HG03575 (cell line): ENCODE results near the gene FRMD4A.
"Not testable (repeated sequence)": the region's sequence is repeated elsewhere in the genome, so short reads cannot be mapped to it uniquely, and the experiment has no call there.

ENCODE experiments used
- ATAC-seq: cut with Tn5 transposase; IDR thresholded peaks from one replicate; pipeline ENCODE4 v1.9.1; 2021; ENCODE audit not compliant: unreplicated experiment, insufficient number of reproducible peaks, low FRiP score; ENCODE audit errors: extremely low read depth

FRMD4A gene

DNA sequence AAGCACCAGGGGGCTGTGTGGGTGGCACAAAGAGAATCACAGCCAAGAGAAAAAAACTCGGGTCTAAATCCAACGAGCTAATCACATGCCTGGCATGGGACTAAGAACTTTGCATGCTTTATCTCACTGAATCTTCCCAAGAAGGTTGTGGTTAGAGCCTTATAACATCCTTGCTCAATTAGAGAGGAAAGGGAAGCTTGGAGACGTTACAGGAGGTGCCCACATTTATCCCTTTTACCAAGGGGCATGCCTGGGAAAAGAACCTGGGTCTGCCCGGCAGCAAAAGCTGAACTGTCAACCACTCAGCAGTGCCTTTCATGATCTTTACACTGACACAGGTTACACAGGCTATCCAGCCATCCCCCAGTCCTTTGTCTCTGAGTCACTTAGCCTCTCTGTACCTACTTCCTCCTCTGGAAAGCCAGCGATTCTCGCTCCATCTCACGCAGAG, 553.8 kb downstream of the FRMD4A start:
- ATAC-seq, result no peak

GRCh38 chr10:13775786-13776775, 554.6 kb downstream of the FRMD4A start:
- ATAC-seq, result no peak

DNA sequence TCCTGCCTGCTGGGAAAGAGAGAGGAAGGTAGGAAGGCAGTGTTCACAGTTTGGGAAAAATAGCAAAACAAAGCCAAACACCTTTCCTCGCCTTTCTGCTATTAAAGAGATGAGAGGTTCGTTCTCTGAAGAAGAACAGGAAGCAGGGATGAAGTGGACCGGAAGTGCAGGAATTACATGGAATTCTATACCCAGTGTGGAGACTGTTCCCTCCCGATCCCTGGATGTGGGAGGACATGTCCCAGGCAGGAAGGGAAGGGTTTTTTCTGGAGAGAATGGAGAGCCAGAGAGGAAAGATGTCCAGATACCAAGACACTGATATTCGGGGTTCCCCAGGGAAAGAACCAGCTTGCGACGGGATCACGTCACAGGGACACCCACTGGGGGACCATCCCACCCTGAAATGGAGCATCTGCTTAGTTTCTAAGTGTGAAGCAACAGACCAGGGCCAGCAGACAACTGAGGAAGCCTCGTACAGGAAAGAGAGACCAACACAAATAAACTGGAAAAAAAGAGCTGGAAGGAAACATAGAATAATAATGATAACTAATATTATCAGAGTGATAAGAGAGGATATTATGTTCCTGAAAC, 556.3 kb downstream of the FRMD4A start:
- ATAC-seq, result no peak

- ATAC-seq, result no peak
Measured at GRCh38 chr10:13773496-13774170, 557.1 kb downstream of the FRMD4A start.

- ATAC-seq, result no peak
Measured at GRCh38 chr10:13773043-13773442, 557.7 kb downstream of the FRMD4A start.

DNA sequence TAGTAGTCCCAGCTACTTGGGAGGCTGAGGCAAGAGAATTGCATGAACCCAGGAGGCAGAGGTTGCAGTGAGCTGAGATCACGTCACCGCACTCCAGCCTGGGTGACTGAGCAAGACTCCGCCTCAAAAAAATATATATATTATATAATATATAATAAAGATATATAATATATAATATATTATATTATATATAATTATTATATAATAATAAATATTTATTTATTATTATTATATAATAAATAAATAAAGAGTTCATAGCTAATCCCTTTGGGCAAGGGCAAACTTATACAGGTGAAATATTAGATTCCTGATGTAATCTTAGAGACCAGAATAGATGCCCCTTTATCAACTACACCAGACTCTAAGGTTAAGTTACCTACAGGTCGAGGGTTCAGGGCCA, 558.7 kb downstream of the FRMD4A start:
- ATAC-seq, result no peak

DNA sequence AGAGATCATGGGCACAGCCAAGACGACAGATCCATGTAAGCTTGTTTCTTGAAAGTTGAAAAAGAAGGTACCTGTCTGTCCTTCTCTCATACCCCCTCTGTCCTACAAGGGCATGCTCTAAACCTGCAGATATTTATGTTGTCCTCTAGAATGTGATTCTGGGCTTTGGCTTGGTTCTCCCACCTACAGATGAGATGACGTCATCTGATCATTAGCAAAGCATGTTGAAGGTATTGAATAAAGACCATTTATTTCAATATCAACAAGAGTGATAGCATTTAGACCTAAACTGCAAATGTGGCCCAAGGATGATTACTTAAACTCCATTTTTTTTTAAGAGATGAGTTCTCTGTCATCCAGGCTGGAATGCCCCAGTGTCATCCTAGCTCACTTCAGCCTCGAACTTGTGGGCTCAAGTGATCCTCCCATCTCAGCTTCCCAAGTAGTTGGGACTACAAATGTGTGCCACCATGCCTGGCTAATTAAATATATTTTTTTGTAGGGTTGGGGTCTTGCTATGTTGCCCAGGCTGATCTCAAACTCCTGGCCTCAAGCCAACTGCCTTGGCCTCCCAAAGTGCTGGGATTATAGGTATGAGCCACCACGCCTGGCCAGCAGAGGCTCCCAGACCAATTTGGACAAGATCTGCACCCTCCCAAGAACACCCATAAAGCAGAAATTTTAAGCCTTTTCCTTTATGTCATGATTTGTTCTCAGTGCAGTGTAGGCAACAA, 559.8 kb downstream of the FRMD4A start:
- ATAC-seq, result no peak

- no peak for ATAC-seq
Measured at GRCh38 chr10:13769946-13770345, 560.8 kb downstream of the FRMD4A start.

DNA sequence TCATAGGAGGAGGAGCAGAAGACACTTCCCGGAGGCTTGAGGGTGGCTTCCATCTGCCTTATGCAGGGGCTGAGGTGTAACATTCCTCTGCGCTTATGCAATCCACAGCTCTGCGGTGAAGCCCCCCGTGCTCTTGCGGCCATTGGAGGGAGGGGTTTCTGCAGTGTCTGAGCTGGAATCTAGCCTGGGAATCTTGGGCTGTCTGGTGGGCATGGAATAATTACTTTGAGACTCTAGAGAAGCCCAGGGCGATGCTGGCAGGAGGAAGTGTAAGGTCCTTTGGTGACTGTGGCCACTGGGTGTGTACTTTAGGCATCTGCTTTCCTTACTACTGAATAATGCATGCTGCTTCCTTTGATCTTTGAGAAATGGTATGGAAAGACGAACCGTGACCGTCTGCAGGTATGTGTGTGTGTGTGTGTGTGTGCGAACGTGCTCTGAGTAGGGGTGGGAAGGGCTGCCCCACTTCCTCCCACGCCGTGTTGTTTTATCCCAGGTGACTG, 563.0 kb downstream of the FRMD4A start:
- ATAC-seq, result no peak

DNA sequence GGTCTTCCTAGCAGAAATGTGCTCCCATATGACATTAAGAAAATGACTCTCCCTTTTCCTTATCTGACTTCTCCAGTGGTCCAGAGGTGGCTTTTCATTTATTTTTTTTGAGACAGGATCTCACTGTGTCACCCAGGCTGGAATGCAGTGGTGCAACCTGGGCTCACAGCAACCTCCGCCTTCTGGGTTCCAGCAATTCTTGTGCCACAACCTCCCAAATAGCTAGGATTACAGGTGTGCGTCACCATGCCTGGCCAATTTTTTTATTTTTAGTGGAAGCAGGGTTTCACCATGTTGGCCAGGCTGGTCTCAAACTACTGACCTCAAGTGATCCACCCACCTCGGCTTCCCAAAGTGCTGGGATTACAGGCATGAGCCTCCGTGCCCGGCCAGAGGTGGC, 563.6 kb downstream of the FRMD4A start:
- ATAC-seq, result not testable (repeated sequence)

GRCh38 chr10:13765641-13766341, 564.9 kb downstream of the FRMD4A start:
- no peak for ATAC-seq

DNA sequence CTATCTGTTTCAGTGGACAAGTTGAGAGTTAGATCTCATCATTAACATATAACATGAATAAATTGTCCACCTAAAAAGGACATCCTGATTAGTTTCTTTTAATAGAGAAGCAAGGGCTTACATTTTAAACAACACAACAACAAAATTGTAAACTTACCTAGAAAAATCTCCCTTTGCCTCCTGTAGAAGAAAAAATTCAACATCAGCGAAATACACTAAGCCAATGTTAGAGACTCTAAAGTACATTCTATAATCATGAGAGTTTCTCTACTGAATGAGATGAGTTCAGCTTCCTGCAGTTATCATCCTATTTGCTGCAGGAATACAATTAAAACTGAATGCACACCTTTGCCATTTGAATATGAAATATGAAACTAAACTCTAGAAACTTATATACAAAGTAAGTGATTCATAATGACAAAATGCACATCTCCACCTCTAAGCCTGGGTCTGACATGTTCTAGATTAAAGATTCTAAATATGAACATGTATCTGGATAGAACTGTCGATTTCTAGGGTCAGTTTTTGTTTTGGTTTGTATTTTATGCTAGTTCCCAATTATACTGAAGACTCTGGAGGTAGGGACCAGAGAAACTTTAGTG, 569.1 kb downstream of the FRMD4A start:
- no peak for ATAC-seq

GRCh38 chr10:13759168-13759567, 571.6 kb downstream of the FRMD4A start:
- ATAC-seq, result no peak

DNA sequence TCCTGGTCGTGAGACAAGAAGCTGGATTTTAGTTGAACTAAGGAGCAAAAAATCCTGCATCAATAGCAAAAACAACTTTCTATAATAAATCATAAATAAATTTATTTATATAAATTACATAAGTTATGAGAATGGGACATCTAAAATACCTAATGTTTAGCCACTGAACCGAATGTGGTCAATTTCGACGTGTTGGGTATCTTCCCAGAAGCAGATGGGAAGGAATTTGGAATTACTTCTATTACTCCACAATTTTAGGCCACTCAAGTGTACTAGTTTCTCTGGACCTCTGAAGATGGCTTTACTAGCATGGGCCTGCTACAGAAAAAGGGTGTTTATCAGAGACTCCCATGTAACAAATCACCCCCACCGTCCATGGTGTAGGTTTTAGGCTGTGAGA, 572.0 kb downstream of the FRMD4A start:
- ATAC-seq, result no peak

DNA sequence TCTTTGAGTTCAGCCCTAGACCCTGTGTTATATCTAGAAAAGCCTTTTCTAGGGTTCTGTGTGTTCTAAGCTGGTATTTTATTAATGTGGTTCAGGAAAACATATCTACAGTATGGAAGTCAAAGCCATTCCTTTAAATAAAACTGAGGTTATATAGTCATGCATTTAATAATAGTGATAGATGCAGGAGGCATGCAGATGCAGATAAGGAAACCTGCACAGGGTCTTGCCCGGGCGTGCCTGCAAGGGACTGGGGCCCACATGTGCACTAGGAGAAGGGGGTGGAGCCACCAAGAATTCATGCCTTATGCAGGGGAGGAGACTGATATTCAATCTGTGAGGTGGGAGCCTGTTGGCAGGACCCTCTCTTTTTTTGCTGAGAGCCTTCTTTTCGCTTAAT, 572.4 kb downstream of the FRMD4A start:
- ATAC-seq, result no peak

DNA sequence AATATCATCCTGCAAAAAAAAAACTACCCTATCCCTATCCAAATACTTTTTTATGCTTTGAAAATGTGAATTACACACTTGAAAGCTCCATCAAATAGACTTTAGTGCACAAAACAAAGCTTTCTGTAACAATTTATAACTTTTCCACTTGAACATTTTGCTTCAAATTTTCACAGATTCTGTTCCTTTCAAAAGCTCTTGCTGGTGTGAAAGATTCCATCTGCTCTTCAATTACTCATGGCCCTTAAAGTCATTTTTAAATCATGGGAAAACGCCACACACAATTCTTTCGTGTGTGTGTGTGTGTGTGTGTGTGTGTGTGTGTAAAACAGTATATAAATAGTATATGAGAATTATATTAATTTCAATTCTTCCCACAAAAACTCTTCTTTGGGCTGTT, 576.4 kb downstream of the FRMD4A start:
- no peak for ATAC-seq

DNA sequence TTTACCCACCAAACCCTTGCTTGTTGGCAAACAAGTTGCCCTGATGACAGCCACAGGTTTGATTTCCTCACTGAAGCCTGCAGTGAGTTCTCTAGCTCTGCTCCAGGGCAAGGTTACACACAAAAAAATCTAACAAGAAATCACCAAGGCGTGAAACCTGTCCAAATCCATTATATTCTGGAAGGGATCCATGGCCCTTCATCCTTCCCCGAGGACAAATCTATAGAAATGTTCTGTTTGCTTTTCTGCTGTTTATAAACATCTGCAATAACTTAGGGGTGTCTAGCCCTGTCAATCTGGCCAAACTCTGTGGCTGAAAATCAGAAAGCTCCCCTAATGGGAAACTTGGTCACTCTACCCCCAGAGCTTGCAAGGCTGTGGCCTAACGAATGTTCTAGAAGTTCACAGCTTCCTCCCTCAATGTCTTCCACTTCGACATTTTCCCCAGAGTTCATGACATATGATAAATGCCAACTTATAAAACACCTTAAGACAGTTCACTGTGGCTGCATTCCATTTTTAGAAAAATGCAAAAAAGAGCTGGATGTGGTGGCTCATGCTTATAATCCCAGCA, 579.4 kb downstream of the FRMD4A start:
- ATAC-seq, result no peak
